IMR-90 (cell line): ENCODE measurements around the gene MBD1.

Source experiments
- CEBPB ChIP-seq: IDR thresholded peaks from 2 replicates; pipeline ENCODE4 v1.6.1; 2012; ENCODE audit warnings: low read depth, low read length, improper control_type of control experiment
- CHD1 ChIP-seq: IDR thresholded peaks from 2 replicates; pipeline ENCODE4 v1.6.1; 2012; ENCODE audit warnings: low read depth, low read length, improper control_type of control experiment
- CTCF ChIP-seq: conservative IDR thresholded peaks from 2 replicates; pipeline ENCODE4 v1.5.1; 2012; ENCODE audit warnings: mild to moderate bottlenecking, low read depth, low read length, improper control_type of control experiment
- FOS ChIP-seq: fragments of 150-350 bp; IDR thresholded peaks from 2 replicates; pipeline ENCODE4 v1.6.1; 2016; ENCODE audit warnings: low read depth, low read length
- MAFK ChIP-seq: IDR thresholded peaks from 2 replicates; pipeline ENCODE4 v1.6.1; 2012; ENCODE audit warnings: low read depth, low read length, improper control_type of control experiment
- MXI1 ChIP-seq: IDR thresholded peaks from 2 replicates; pipeline ENCODE4 v1.6.1; 2012; ENCODE audit warnings: low read depth, mild to moderate bottlenecking, low read length, moderate library complexity, borderline replicate concordance
- POLR2A ChIP-seq: IDR thresholded peaks from 2 replicates; pipeline ENCODE4 v1.6.1; 2012; ENCODE audit warnings: mild to moderate bottlenecking, low read depth, low read length
- RAD21 ChIP-seq: IDR thresholded peaks from 2 replicates; pipeline ENCODE4 v1.6.1; 2012; ENCODE audit warnings: low read length, improper control_type of control experiment
- RFX5 ChIP-seq: IDR thresholded peaks from 2 replicates; pipeline ENCODE4 v1.8.0; 2012; ENCODE audit warnings: low read depth, mild to moderate bottlenecking, low read length, moderate library complexity
- SMC3 ChIP-seq: fragments of 150-350 bp; IDR thresholded peaks from 2 replicates; pipeline ENCODE4 v1.6.1; 2016; ENCODE audit warnings: low read depth, mild to moderate bottlenecking, antibody characterized with exemption, low read length, moderate library complexity

GRCh38 chr18:50250935-50251334 is 30.4 kb downstream of the MBD1 start:
- TF ChIP-seq CTCF (no peak), POLR2A (no peak), SMC3 (no peak), FOS (no peak), RFX5 (no peak), CHD1 (no peak), MXI1 (no peak), CEBPB (no peak), MAFK (peak; percentile 93), RAD21 (no peak)
